Smooth muscle cell (in vitro differentiated cells): ENCODE data around the gene SYT7. TPM values are rescaled to one million over a fixed set of nuclear protein-coding genes. Genes with fewer than 3 reads are reported as not detected.

Experiments
- DNase-seq: peaks from one replicate; lab custom pipeline; 2025; ENCODE audit not compliant: unreplicated experiment; lab: John Stamatoyannopoulos, UW
- H2AFZ ChIP-seq: fragments of 200-600 bp; sonication (generic); 2 replicates; pipeline ENCODE4 v1.6.0; 2016; ENCODE audit warnings: antibody characterized with exemption, low read depth, mild to moderate bottlenecking
- H3F3A ChIP-seq: fragments of 200-600 bp; sonication (generic); 2 replicates; pipeline ENCODE4 v1.6.0; 2017; ENCODE audit warnings: antibody characterized with exemption, low read depth
- H3K27ac ChIP-seq: fragments of 200-600 bp; sonication (generic); 2 replicates; pipeline ENCODE4 v1.5.1; 2016; ENCODE audit warnings: low read depth, mild to moderate bottlenecking
- H3K27me3 ChIP-seq: fragments of 200-600 bp; sonication (generic); 2 replicates; pipeline ENCODE4 v1.6.1; 2016; ENCODE audit warnings: low read depth, mild to moderate bottlenecking
- H3K36me3 ChIP-seq: fragments of 200-600 bp; sonication (generic); 2 replicates; pipeline ENCODE4 v1.5.1; 2016; ENCODE audit warnings: low read depth
- H3K4me1 ChIP-seq: fragments of 200-600 bp; sonication (generic); 2 replicates; pipeline ENCODE4 v1.5.1; 2016; ENCODE audit warnings: low read depth
- H3K4me2 ChIP-seq: fragments of 200-600 bp; sonication (generic); 2 replicates; pipeline ENCODE4 v1.6.0; 2016; ENCODE audit warnings: mild to moderate bottlenecking
- H3K4me3 ChIP-seq: fragments of 200-600 bp; sonication (generic); 2 replicates; pipeline ENCODE4 v1.5.1; 2016; ENCODE audit warnings: mild to moderate bottlenecking
- H3K79me2 ChIP-seq: fragments of 200-600 bp; sonication (generic); 2 replicates; pipeline ENCODE4 v1.6.0; 2016; ENCODE audit warnings: low read depth, mild to moderate bottlenecking
- H3K9ac ChIP-seq: fragments of 200-600 bp; sonication (generic); 2 replicates; pipeline ENCODE4 v1.6.0; 2016; ENCODE audit warnings: low read depth
- H3K9me3 ChIP-seq: fragments of 200-600 bp; sonication (generic); replicated peaks from 2 replicates; pipeline ENCODE4 v1.5.1; 2016; ENCODE audit warnings: low read depth
- H4K20me1 ChIP-seq: fragments of 200-600 bp; sonication (generic); 2 replicates; pipeline ENCODE4 v1.6.0; 2016; ENCODE audit warnings: low read depth
- CTCF ChIP-seq: fragments of 200-600 bp; sonication (generic); IDR thresholded peaks from 2 replicates; pipeline ENCODE4 v1.5.1; 2017; ENCODE audit warnings: borderline replicate concordance, mild to moderate bottlenecking, antibody characterized with exemption; ENCODE audit not compliant: insufficient read depth, poor library complexity, severe bottlenecking
- WGBS: methylation state at CpG from one replicate; pipeline ENCODE4 v1.1.7; 2016; ENCODE audit warnings: low lambda C conversion rate; 5-methylcytosine and 5-hydroxymethylcytosine counted together
- polyA plus RNA-seq: library from polyadenylated mRNA; unstranded; fragments of >200 nt; fragmentation: Nextera tagmentation; extraction: Ambion mirVana; gene quantifications from 2 replicates; pipeline ENCODE4 v1.2.1, GENCODE V29; 2016
- total RNA-seq: library from RNA; depleted of rRNA; stranded (reverse); fragments of >200 nt; gene quantifications from 2 replicates; pipeline ENCODE4 v1.2.3, GENCODE V29; 2014

Gene SYT7
- total and polyA plus RNA-seq, 2 experiments from 2014 or later: 0.79 to 4.0 TPM

GRCh38 chr11:61534933-61535839, 45.7 kb downstream of the SYT7 start:
- no peaks in the 10 kb centered on the region for H3K4me1 ChIP-seq
- no peaks in the 10 kb centered on the region for H3K36me3 ChIP-seq
- WGBS: 91% methylated on average over 31 of the region's 32 CpGs
- H3K27ac ChIP-seq: no peak overlapping the region
- H3K9me3 ChIP-seq: no peaks in the 10 kb centered on the region
- no peak overlapping the region for H3K9ac ChIP-seq
- no peaks in the 10 kb centered on the region for H4K20me1 ChIP-seq
- no peak for DNase-seq
- H2AFZ ChIP-seq: no peak overlapping the region
- no peak overlapping the region for H3K4me3 ChIP-seq
- H3K4me2 ChIP-seq: no peak overlapping the region
- H3K27me3 ChIP-seq: no peaks in the 10 kb centered on the region
- H3F3A ChIP-seq: no peaks in the 10 kb centered on the region
- TF ChIP-seq CTCF: no peak
- H3K79me2 ChIP-seq: no peaks in the 10 kb centered on the region

GRCh38 chr11:61534025-61534932, 46.6 kb downstream of the SYT7 start:
- DNase-seq: no peak
- Histone ChIP-seq H2AFZ (no peak overlapping the region), H3K4me3 (no peak overlapping the region), H4K20me1 (no peaks in the 10 kb centered on the region), H3K9me3 (no peaks in the 10 kb centered on the region), H3K4me1 (no peaks in the 10 kb centered on the region), H3K9ac (no peak overlapping the region), H3K27me3 (no peaks in the 10 kb centered on the region), H3K4me2 (no peak overlapping the region), H3F3A (no peaks in the 10 kb centered on the region), H3K36me3 (no peaks in the 10 kb centered on the region), H3K79me2 (no peaks in the 10 kb centered on the region), H3K27ac (no peak overlapping the region)
- 91% methylated on average over 36 of the region's 36 CpGs for WGBS
- no peak for TF ChIP-seq CTCF

GRCh38 chr11:61533401-61533800, 47.5 kb downstream of the SYT7 start:
- no peaks in the 10 kb centered on the region for H3K9me3 ChIP-seq
- H3K36me3 ChIP-seq: no peaks in the 10 kb centered on the region
- no peak overlapping the region for H3K9ac ChIP-seq
- no peak overlapping the region for H3K27ac ChIP-seq
- no peaks in the 10 kb centered on the region for H3F3A ChIP-seq
- no peaks in the 10 kb centered on the region for H4K20me1 ChIP-seq
- 83% methylated on average over 8 of the region's 8 CpGs for WGBS
- H3K4me3 ChIP-seq: no peak overlapping the region
- H2AFZ ChIP-seq: no peak overlapping the region
- no peak for DNase-seq
- H3K4me1 ChIP-seq: no peaks in the 10 kb centered on the region
- H3K27me3 ChIP-seq: no peaks in the 10 kb centered on the region
- H3K79me2 ChIP-seq: no peaks in the 10 kb centered on the region
- no peak for TF ChIP-seq CTCF
- no peak overlapping the region for H3K4me2 ChIP-seq
